ENCODE data around the gene ATP13A4.
"Not testable (repeated sequence)": the region's sequence is repeated elsewhere in the genome, so short reads cannot be mapped to it uniquely, and the experiment has no call there.

The ATP13A4 gene

GRCh38 chr3:193530231-193531165, 24.2 kb downstream of the ATP13A4 start:
- TF ChIP-seq CTCF (conservative IDR thresholded peaks at IDR 0.05) = no peak
- no peak overlapping the region for H3K27ac ChIP-seq

GRCh38 chr3:193526085-193526484, 28.6 kb downstream of the ATP13A4 start:
- H3K27ac ChIP-seq = not testable (repeated sequence)

- no peak for TF ChIP-seq CTCF (conservative IDR thresholded peaks at IDR 0.05)
- no peak overlapping the region for H3K27ac ChIP-seq
These were observed 32.2 kb downstream of the ATP13A4 start for GRCh38 chr3:193522473-193522872.

GRCh38 chr3:193520738-193521137, 34.0 kb downstream of the ATP13A4 start:
- no peak for TF ChIP-seq CTCF (conservative IDR thresholded peaks at IDR 0.05)
- H3K27ac ChIP-seq = no peak overlapping the region

GRCh38 chr3:193515966-193516365, 38.7 kb downstream of the ATP13A4 start:
- H3K27ac ChIP-seq = no peak overlapping the region
- no peak for TF ChIP-seq CTCF (conservative IDR thresholded peaks at IDR 0.05)

- TF ChIP-seq CTCF (conservative IDR thresholded peaks at IDR 0.05) = no peak
- no peak overlapping the region for H3K27ac ChIP-seq
These were observed 44.5 kb downstream of the ATP13A4 start for GRCh38 chr3:193510154-193510553.

- H3K27ac ChIP-seq = no peak overlapping the region
- TF ChIP-seq CTCF (conservative IDR thresholded peaks at IDR 0.05) = no peak
These were observed 45.4 kb downstream of the ATP13A4 start for GRCh38 chr3:193509103-193509965.

Data from VCaP (cell line).